ENCODE measurements around the gene SNTG2. TPM values are rescaled to one million over a fixed set of nuclear protein-coding genes. Genes with fewer than 3 reads are reported as not detected.

Gene SNTG2
- total and polyA plus RNA-seq, 2 donors (not counting 3 experiments of a cell fraction or from before 2014, with no cell fraction given) = not detected

DNA sequence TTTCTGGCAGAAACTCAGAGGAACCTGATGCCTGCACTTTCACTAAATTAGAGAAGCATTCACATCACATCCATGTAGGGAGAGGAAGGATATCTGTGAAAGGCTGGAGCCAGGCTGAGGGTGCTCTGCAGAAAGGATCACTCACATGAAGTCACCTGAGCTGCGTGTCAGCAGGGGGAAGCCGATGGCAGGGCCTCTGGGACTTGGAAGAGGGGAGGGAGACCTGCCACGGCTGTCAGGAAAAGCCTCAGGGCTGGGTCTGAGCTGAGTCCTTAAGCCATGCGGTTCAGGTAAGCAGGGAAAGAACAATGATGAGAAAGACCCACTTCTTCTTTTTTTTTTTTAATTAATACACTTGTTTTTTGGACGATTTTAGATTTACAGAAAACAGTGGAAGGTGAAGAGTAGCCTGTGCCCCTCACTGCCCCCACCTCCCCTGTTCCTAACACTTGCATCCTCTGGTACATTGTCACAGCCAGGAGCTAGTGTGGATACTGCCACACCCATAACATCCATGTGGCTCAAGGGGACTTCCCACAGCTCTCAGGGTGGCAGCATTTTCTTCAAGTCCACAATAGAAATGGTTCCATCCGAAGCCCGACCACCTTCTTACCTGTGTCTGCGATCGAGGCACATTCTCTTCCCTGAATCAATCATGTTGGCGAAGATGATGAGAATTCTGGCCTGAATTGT, 306.1 kb downstream of the SNTG2 start:
- Histone ChIP-seq H3K4me1 (ENCODE audit: control insufficient read depth, extremely low read depth, insufficient read depth, low read length) (no peaks in the 10 kb centered on the region), H3K27ac (ENCODE audit: insufficient read depth, low read depth, low read length) (no peak overlapping the region), H3K27me3 (ENCODE audit: control insufficient read depth in 2 of 2, insufficient read depth in 2 of 2, low read length in 2 of 2) (no peaks in the 10 kb centered on the region), H3K79me2 (ENCODE audit: control insufficient read depth, insufficient read depth, low read length) (no peaks in the 10 kb centered on the region), H3K9ac (replicated peaks; ENCODE audit: extremely low read depth, insufficient read depth, low read length) (no peak overlapping the region), H3K36me3 (ENCODE audit: control insufficient read depth in 2 of 2, extremely low read depth in 1 of 2, insufficient read depth in 2 of 2, low read length in 2 of 2) (no peaks in the 10 kb centered on the region), H2AFZ (ENCODE audit: low read depth, low read length) (no peak overlapping the region), H3K9me1 (replicated peaks; ENCODE audit: control insufficient read depth, extremely low read depth, insufficient read depth, low read length) (no peaks in the 10 kb centered on the region), H4K20me1 (replicated peaks; ENCODE audit: control insufficient read depth, extremely low read depth, insufficient read depth, low read length) (no peaks in the 10 kb centered on the region), H3K4me2 (ENCODE audit: insufficient read depth, low read length) (no peak overlapping the region), H3K9me3 (replicated peaks; ENCODE audit: control insufficient read depth, insufficient read depth, low read length) (peaks cover 3% of the 10 kb centered on the region), H3K4me3 (replicated peaks in 1 of 3; ENCODE audit: insufficient read depth in 1 of 3, low read depth in 1 of 3, low read length in 3 of 3) (no peak overlapping the region)
- POLR2A ChIA-PET = no interaction called here
- FAIRE-seq (no peak), DNase-seq (ENCODE audit: low read depth, low spot score) (no peak)
- TF ChIP-seq EZH2 (IDR thresholded peaks at IDR 0.05; ENCODE audit: borderline replicate concordance, low read depth, low read length, severe bottlenecking) (no peak), POLR2AphosphoS5 (IDR thresholded peaks at IDR 0.05; ENCODE audit: insufficient read depth, low read depth, low read length) (no peak), FOS (IDR thresholded peaks at IDR 0.05; ENCODE audit: borderline replicate concordance, insufficient read depth, low read length) (no peak)
- TF ChIP-seq, protein P1, sequence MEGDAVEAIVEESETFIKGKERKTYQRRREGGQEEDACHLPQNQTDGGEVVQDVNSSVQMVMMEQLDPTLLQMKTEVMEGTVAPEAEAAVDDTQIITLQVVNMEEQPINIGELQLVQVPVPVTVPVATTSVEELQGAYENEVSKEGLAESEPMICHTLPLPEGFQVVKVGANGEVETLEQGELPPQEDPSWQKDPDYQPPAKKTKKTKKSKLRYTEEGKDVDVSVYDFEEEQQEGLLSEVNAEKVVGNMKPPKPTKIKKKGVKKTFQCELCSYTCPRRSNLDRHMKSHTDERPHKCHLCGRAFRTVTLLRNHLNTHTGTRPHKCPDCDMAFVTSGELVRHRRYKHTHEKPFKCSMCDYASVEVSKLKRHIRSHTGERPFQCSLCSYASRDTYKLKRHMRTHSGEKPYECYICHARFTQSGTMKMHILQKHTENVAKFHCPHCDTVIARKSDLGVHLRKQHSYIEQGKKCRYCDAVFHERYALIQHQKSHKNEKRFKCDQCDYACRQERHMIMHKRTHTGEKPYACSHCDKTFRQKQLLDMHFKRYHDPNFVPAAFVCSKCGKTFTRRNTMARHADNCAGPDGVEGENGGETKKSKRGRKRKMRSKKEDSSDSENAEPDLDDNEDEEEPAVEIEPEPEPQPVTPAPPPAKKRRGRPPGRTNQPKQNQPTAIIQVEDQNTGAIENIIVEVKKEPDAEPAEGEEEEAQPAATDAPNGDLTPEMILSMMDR (IDR thresholded peaks at IDR 0.05; ENCODE audit: extremely low read depth in 1 of 2, insufficient read depth in 1 of 2, low read depth in 1 of 2, low read length in 2 of 2) = no peak
- dilution Hi-C loops (cut with MboI; ENCODE audit: extremely low pct_ligation_motif_present, low sequenced_read_pairs) = no loop called here
- BruUV-seq (replicated peaks) = no TSS peak
- intact Hi-C loops (cut with micrococcal nuclease) = no loop called here
- CTCF ChIA-PET = no interaction called here

DNA sequence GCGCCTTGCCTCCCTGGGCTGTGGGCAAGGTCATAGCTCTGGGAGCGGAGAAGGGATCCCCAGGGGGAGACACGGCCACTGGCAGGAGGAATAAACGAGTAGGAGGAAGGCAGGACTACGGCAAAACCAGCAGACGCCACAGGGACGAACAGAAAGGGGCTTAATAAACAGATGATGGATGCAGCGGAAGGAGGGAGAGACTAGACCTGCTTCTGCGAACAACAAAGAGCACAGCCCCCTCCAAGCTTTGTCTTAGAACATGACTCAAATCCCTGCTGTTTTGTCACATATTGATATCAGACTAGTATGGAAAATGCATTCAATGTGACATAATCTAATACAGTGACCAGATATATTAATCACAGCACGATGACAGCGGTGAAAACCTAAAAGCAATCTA, 306.7 kb downstream of the SNTG2 start:
- H3K4me2 ChIP-seq (ENCODE audit: insufficient read depth, low read length) = no peak overlapping the region
- no peaks in the 10 kb centered on the region for H3K27me3 ChIP-seq (ENCODE audit: control insufficient read depth in 2 of 2, insufficient read depth in 2 of 2, low read length in 2 of 2)
- POLR2A ChIA-PET = no interaction called here
- no peak overlapping the region for H3K27ac ChIP-seq (ENCODE audit: insufficient read depth, low read depth, low read length)
- DNase-seq (ENCODE audit: low read depth, low spot score) (no peak), FAIRE-seq (no peak)
- no peaks in the 10 kb centered on the region for H4K20me1 ChIP-seq (replicated peaks; ENCODE audit: control insufficient read depth, extremely low read depth, insufficient read depth, low read length)
- H3K9ac ChIP-seq (replicated peaks; ENCODE audit: extremely low read depth, insufficient read depth, low read length) = no peak overlapping the region
- no peaks in the 10 kb centered on the region for H3K9me1 ChIP-seq (replicated peaks; ENCODE audit: control insufficient read depth, extremely low read depth, insufficient read depth, low read length)
- no peaks in the 10 kb centered on the region for H3K36me3 ChIP-seq (ENCODE audit: control insufficient read depth in 2 of 2, extremely low read depth in 1 of 2, insufficient read depth in 2 of 2, low read length in 2 of 2)
- no TSS peak for BruUV-seq (replicated peaks)
- peaks cover 3% of the 10 kb centered on the region for H3K9me3 ChIP-seq (replicated peaks; ENCODE audit: control insufficient read depth, insufficient read depth, low read length)
- no peaks in the 10 kb centered on the region for H3K4me1 ChIP-seq (ENCODE audit: control insufficient read depth, extremely low read depth, insufficient read depth, low read length)
- dilution Hi-C loops (cut with MboI; ENCODE audit: extremely low pct_ligation_motif_present, low sequenced_read_pairs) (no loop called here), intact Hi-C loops (cut with micrococcal nuclease) (no loop called here)
- CTCF ChIA-PET = no interaction called here
- H2AFZ ChIP-seq (ENCODE audit: low read depth, low read length) = no peak overlapping the region
- TF ChIP-seq, protein P2, sequence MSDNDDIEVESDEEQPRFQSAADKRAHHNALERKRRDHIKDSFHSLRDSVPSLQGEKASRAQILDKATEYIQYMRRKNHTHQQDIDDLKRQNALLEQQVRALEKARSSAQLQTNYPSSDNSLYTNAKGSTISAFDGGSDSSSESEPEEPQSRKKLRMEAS (IDR thresholded peaks at IDR 0.05; ENCODE audit: insufficient read depth, insufficient read length) = no peak
- no peak for TF ChIP-seq EZH2 (IDR thresholded peaks at IDR 0.05; ENCODE audit: borderline replicate concordance, low read depth, low read length, severe bottlenecking)
- TF ChIP-seq POLR2AphosphoS5 (IDR thresholded peaks at IDR 0.05; ENCODE audit: insufficient read depth, low read depth, low read length) = no peak
- TF ChIP-seq FOS (IDR thresholded peaks at IDR 0.05; ENCODE audit: borderline replicate concordance, insufficient read depth, low read length) = no peak
- no peak for TF ChIP-seq MYC (IDR thresholded peaks at IDR 0.05; ENCODE audit: low read depth, low read length)
- TF ChIP-seq POLR2A (IDR thresholded peaks at IDR 0.05; ENCODE audit: low read depth, low read length) = no peak
- TF ChIP-seq GATA2 (IDR thresholded peaks at IDR 0.05; ENCODE audit: insufficient read depth, insufficient read length, low read depth, low read length) = no peak
- TF ChIP-seq JUN (IDR thresholded peaks at IDR 0.05; ENCODE audit: borderline replicate concordance, insufficient read depth, insufficient read length, low read depth) = no peak
- TF ChIP-seq, protein P1 (IDR thresholded peaks at IDR 0.05; ENCODE audit: extremely low read depth in 1 of 2, insufficient read depth in 1 of 2, low read depth in 1 of 2, low read length in 2 of 2) = no peak
- no peak overlapping the region for H3K4me3 ChIP-seq (replicated peaks in 1 of 3; ENCODE audit: insufficient read depth in 1 of 3, low read depth in 1 of 3, low read length in 3 of 3)
- H3K79me2 ChIP-seq (ENCODE audit: control insufficient read depth, insufficient read depth, low read length) = no peaks in the 10 kb centered on the region
